ENCODE results near the gene ZNF467.
A peak's percentile ranks its signal among the peaks of the same experiment; 100 is the strongest.

Gene ZNF467

GRCh38 chr7:149714910-149715471 lies 58.4 kb downstream of the ZNF467 start:
- Histone ChIP-seq H2AFZ (ENCODE audit: low read length) (peak overlapping the region; percentile 84), H4K20me1 (ENCODE audit: insufficient read depth, low read length) (no peaks in the 10 kb centered on the region), H3F3A (ENCODE audit: insufficient read depth, low read length) (peaks cover 5% of the 10 kb centered on the region), H3K4me3 (ENCODE audit: low read length) (peak overlapping the region; percentile 78), H3K4me1 (ENCODE audit: low read length) (0 out of 2 replicates have a peak, but pooled peaks cover 3% of the 10 kb centered on the region), H3K4me2 (ENCODE audit: low read depth, low read length) (peak overlapping the region; percentile 90), H3K79me2 (ENCODE audit: low read length) (no peaks in the 10 kb centered on the region), H3K27ac (ENCODE audit: low read length) (no peak overlapping the region), H3K9me3 (replicated peaks; ENCODE audit: insufficient read depth, low read length) (no peaks in the 10 kb centered on the region; the same call in 1 of the 2 replicates), H3K36me3 (replicated peaks; ENCODE audit: insufficient read depth, low read length) (no peaks in the 10 kb centered on the region), H3K27me3 (replicated peaks; ENCODE audit: insufficient read depth, low read length) (peaks cover 11% of the 10 kb centered on the region; the same call in 1 of the 2 replicates), H3K9ac (ENCODE audit: low read length) (peak overlapping the region; percentile 55), H3K9me2 (replicated peaks; ENCODE audit: insufficient read depth, low read length) (no peaks in the 10 kb centered on the region)
- DNase-seq, result peak; percentile 53
- TF ChIP-seq CTCF (IDR thresholded peaks at IDR 0.05; ENCODE audit: low read length) (no peak), EZH2phosphoT487 (IDR thresholded peaks at IDR 0.05; ENCODE audit: low read length) (no peak), EZH2 (optimal IDR thresholded peaks at IDR 0.05; ENCODE audit: low read depth, low read length) (no peak)
